ENCODE measurements around the gene TECTB.

TECTB gene

GRCh38 chr10:112348759-112349158 lies 65.6 kb downstream of the TECTB start:
- no peak for DNase-seq

- DNase-seq, result no peak
Observed at GRCh38 chr10:112349521-112350085, 66.4 kb downstream of the TECTB start.

- no peak for DNase-seq
Observed at GRCh38 chr10:112351146-112351545, 67.9 kb downstream of the TECTB start.

- no peak for DNase-seq
Observed at GRCh38 chr10:112352044-112352443, 68.8 kb downstream of the TECTB start.

- no peak for DNase-seq
Observed at GRCh38 chr10:112353046-112353445, 69.8 kb downstream of the TECTB start.

Data from right hindlimb (tissue), 1 donor.